Limb (tissue), 2 donors: ENCODE measurements around the gene PSMB3.

ENCODE experiments used
- DNase-seq, 2 donors: peaks; one replicate each; pipeline ENCODE4 v3.0.0-alpha.2; 2016; ENCODE audit errors: extremely low spot score in 2 of 2

The PSMB3 gene

GRCh38 chr17:38752308-38753070 lies at the start of gene PSMB3:
TSS of gene PSMB3 (plus strand) at chr17:38752741. CDS start at chr17:38752827, 86 bp downstream.
- peak; percentile 94 to 99 for DNase-seq

DNA sequence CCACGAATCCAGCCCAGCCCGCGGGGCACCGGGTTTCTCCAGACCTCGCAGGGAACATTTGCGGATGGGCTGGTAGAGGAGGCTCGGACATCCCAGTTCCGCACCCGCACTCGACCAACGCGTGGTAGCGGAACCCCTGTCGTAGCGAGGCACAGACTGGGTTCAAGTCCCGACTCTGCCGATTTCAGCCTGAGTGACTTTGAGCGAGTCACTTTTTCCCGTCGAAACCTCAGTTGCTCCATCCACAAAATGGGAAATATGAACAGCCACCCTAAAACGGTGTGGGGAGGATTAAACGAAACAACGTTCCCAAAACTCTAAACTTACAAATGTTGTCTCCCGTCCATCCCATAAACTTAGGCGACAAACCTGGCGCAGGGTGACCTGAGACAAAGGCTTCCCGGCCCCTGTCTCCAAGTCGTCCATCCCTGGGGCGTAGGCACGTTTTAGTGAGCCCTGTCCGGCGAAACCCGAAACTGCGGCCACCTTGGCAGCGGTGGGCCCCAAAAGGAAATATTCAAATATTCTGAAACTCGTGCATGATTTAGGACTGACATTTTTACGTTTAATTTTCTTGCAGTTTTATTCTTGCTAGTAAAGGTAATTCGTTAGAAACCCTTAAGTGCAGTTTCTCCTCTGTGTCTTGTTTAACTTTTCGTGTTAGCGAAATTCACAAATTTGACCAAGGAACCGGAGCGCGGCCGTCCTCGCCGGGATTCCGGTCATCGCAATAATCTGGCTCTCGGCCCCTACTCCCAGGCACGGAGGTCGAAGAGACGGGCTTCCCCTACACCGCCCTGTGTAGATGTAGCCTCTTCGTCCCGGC lies 49.4 kb upstream of the PSMB3 start:
- DNase-seq: no peak

- peak; percentile 54 to 78 for DNase-seq
These were observed 48.6 kb upstream of the PSMB3 start for GRCh38 chr17:38703742-38704605.

- DNase-seq: peak; percentile 86 to 88
These were observed 47.7 kb upstream of the PSMB3 start, which contains the start of gene MLLT6 for GRCh38 chr17:38704606-38705522. TSS of gene MLLT6 (plus strand) at chr17:38705273. CDS start at chr17:38705633, 360 bp downstream.

DNA sequence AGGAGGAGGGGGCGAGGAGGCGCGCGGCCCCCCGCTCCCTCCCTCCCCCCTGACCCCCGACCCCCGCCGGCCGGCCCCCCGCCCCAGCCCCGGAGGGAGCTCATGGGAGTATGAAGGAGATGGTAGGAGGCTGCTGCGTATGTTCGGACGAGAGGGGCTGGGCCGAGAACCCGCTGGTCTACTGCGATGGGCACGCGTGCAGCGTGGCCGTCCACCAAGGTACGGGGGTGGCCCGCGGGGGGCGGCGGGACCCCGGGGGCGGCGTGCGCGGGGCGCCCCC lies 47.1 kb upstream of the PSMB3 start:
- no peak for DNase-seq

- peak; percentile 16 to 68 for DNase-seq
These were observed 46.6 kb upstream of the PSMB3 start for GRCh38 chr17:38705803-38706504.

GRCh38 chr17:38706505-38707216 lies 45.9 kb upstream of the PSMB3 start:
- no peak for DNase-seq

DNA sequence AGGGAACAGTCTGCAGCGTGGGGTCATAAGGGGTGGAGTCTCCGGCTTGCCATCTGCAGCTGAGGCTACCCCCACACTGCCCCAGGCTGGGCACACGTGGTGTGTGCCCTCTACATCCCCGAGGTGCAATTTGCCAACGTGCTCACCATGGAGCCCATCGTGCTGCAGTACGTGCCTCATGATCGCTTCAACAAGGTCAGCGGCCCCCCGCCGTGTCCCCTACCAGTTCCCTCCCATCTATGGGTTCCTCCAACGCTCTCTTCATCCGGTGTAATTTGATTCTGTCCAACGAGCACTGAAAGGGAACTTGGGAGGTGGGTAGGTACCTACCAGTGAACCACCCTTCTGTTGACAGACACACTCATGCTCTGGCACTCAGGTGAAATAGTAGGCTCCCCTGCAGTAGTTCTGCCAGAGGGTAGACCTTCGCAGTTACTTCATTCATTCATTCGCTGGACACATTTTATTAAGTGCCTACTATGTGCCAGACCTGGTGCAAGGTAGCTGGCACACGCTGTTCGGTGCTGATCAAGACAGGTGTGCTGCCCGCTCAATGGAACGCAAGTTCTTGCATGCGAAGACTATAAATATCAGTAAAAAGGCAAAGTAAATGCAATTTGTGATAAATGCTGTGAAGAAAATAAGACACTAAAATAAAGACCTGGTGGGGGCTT lies 44.7 kb upstream of the PSMB3 start:
- DNase-seq: no peak

DNA sequence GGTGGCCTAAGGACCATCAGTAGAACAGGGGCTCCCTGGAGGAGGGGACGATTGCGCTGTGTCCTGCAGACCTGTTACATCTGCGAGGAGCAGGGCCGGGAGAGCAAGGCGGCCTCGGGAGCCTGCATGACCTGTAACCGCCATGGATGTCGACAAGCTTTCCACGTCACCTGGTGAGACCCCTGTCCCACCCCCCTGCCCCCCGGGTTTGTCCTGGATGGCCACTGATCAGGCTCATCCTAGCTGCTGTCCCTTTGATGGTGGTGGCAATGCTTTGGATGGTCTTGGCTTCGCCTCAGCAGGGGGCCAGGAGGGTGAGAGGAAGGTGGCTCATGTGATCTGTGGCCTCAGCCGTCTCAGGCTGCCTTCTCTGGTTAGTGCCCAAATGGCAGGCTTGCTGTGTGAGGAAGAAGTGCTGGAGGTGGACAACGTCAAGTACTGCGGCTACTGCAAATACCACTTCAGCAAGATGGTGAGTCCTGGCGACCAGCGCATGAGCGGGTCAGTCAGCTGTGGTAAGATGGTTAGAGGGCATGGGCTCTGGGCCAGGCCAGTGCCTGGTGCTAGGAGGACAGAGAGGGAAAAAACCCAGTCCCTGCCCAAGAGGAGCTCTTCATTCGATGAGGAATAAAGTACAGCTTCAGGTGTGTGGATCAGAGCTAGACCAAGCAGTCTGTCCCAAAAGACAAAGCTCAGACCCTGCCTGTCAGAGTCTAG lies 43.3 kb upstream of the PSMB3 start:
- no peak for DNase-seq

DNA sequence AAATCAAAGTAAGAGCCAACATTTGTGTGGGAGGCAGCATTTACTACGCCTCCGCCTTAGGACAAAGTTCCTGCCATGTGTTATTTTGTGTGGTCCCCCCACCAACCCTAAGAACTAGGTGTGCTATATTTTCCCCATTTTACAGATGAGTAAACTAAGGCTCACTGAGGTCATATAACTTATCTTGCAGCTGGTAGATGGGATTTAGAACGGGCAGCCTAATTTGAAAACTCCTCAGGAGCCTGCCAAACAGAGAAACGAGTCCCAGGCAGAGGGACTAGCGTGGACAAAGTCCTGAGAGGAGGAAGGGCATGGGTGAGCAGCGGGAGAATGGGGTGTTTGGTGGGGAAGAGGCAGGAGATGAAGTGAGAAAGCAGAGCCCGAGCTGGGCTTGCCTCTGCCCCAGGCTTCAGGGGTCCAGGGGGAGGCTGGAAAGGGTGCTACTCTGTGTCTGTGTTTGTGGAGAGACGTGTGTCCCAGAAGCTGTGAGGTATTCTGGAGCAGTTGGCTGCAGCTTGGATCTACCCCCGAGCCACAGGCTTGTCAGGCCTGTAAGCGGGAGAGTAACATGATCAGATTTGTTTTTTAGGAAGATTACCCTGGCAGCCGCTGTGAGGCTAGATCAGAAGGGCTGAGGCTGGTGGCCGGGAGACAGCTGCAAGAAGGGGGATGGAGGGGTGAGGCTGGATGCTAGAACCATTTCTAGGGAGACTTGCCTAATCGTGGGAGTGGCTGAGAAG lies 42.5 kb upstream of the PSMB3 start:
- peak; percentile 43 to 56 for DNase-seq

GRCh38 chr17:38710604-38710962 lies 42.0 kb upstream of the PSMB3 start:
- no peak for DNase-seq

- no peak for DNase-seq
These were observed 41.6 kb upstream of the PSMB3 start for GRCh38 chr17:38710985-38711384.

- no peak for DNase-seq
These were observed 40.6 kb upstream of the PSMB3 start for GRCh38 chr17:38711792-38712571.

DNA sequence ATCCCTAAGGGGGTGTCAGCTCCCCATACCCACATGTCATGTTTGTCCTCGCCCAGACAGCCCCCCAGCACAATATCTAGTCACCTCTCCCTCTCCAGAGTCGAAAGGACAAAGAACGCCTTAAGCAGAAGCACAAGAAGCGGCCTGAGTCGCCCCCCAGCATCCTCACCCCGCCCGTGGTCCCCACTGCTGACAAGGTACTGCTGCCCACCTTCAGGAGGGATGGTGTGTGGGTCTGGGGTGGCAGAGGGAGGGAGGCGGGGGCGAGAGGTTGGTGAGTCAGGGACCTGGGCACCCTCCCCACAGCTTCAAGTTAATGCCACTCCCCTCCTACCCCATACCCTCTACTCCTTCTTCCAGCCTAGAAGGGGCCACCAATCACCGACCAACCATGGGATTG lies 39.9 kb upstream of the PSMB3 start:
- no peak for DNase-seq

DNA sequence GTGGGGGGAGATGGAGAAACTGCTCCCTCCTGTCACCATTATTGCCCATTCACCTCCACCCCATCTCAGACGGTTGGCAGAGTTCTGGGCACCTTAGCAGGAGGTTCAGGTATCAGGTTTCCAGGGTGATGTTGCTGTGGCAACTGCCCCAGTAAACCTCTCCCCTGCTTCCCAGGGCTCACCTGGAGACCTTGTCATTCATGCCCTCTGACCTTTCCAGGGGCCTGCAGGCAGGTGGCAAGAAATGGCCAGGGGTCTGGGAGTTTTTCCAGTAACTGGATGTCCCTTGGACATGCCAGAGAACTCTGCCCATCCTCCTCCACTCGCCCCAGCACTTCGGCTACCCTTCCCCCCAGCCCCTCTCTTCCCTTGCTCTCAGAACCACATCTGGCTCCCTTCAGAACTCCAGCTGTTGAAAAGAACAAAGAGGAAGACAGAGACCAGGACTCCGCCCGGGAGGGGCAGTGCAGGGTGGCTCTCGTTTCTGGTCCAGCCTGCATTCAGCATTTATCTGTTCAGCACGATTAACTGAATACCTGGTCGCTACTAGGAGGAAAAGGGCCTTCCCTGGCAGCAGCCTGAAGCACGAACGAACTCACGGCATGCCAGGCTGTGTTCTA lies 39.0 kb upstream of the PSMB3 start:
- DNase-seq: no peak

- DNase-seq: no peak
These were observed 37.2 kb upstream of the PSMB3 start for GRCh38 chr17:38715216-38715943.
